Glutamatergic neuron (in vitro differentiated cells): ENCODE results near the gene INPP4A. TPM values are rescaled to one million over a fixed set of nuclear protein-coding genes. Genes with fewer than 3 reads are reported as not detected.

Experiments
- DNase-seq: peaks from one replicate; pipeline ENCODE4 v3.0.0; 2022
- H3K27ac Mint-ChIP-seq: one replicate; pipeline ENCODE4 v1.8.0; 2020; ENCODE audit warnings: mild to moderate bottlenecking, mixed read lengths, inconsistent platforms; ENCODE audit not compliant: unreplicated experiment
- H3K27me3 Mint-ChIP-seq: one replicate; pipeline ENCODE4 v1.8.0; 2020; ENCODE audit warnings: mild to moderate bottlenecking, moderate library complexity, mixed read lengths, inconsistent platforms; ENCODE audit not compliant: unreplicated experiment
- H3K36me3 Mint-ChIP-seq: one replicate; pipeline ENCODE4 v1.8.0; 2020; ENCODE audit warnings: mild to moderate bottlenecking, mixed read lengths, inconsistent platforms; ENCODE audit not compliant: unreplicated experiment
- H3K4me1 Mint-ChIP-seq: one replicate; pipeline ENCODE4 v1.8.0; 2020; ENCODE audit warnings: mild to moderate bottlenecking, low read depth, mixed read lengths, inconsistent platforms; ENCODE audit not compliant: unreplicated experiment
- H3K4me3 Mint-ChIP-seq: one replicate; pipeline ENCODE4 v1.8.0; 2020; ENCODE audit warnings: mild to moderate bottlenecking, mixed read lengths, inconsistent platforms; ENCODE audit not compliant: unreplicated experiment
- H3K9me3 Mint-ChIP-seq: one replicate; pipeline ENCODE4 v1.8.0; 2020; ENCODE audit warnings: mild to moderate bottlenecking, moderate library complexity, mixed read lengths, inconsistent platforms; ENCODE audit not compliant: unreplicated experiment
- total RNA-seq: library from RNA; stranded (reverse); fragmentation: NEBNext Ultra II Directional; extraction: Animal tissue kit (Norgen Biotek cat#: 25700); gene quantifications from one replicate; pipeline ENCODE4 v1.2.1, GENCODE V29; 2021; ENCODE audit not compliant: unreplicated experiment
- TF ChIP-seq, protein P1 (sequence below): fragments of 200-600 bp; sonication (generic); IDR thresholded peaks from one replicate; pipeline ENCODE4 v1.5.0; 2021; ENCODE audit not compliant: partially characterized antibody, unreplicated experiment

Gene INPP4A
- total RNA-seq, 1 donor from 2014 or later: 54.5 TPM

DNA sequence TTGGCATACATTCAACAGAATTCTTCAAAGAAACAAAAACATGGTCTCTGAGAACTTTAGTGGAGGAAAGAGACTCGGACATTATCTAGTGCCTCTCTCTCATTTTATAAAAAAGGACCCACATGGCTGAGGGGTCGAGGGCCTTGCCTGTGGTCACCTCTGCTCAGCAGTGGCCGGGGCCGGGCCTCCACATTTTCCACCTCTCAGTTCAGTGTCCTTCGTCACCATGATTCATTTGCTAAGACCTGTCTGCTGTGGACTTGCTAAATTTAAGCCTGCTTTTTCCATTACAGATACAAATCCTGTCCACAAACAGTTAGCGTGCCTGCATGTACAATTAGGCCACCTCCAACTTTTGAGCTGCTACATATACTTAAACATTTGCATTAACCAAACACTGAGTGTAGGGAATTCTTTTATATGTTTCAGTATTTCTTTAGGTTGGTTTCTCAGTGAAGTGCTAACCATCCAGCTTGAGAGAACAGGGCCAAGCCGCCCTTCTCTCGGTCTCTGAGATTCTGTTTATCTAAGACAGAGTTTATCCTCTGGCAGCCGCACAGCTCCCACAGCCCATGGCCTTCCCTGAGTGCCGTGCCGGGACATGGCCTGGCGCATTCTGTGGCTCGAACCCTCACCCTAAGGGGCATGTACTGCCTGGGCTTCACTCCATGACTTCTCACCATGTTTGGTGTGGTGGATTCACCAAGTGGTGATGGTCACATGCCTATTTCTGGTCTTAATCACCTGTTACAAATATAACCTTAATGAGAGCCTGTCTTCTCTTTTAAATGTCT is 117.4 kb downstream of the INPP4A start:
- H3K9me3 Mint-ChIP-seq: no peaks in the 10 kb centered on the region
- TF ChIP-seq, protein P1, sequence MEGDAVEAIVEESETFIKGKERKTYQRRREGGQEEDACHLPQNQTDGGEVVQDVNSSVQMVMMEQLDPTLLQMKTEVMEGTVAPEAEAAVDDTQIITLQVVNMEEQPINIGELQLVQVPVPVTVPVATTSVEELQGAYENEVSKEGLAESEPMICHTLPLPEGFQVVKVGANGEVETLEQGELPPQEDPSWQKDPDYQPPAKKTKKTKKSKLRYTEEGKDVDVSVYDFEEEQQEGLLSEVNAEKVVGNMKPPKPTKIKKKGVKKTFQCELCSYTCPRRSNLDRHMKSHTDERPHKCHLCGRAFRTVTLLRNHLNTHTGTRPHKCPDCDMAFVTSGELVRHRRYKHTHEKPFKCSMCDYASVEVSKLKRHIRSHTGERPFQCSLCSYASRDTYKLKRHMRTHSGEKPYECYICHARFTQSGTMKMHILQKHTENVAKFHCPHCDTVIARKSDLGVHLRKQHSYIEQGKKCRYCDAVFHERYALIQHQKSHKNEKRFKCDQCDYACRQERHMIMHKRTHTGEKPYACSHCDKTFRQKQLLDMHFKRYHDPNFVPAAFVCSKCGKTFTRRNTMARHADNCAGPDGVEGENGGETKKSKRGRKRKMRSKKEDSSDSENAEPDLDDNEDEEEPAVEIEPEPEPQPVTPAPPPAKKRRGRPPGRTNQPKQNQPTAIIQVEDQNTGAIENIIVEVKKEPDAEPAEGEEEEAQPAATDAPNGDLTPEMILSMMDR: no peak
- H3K27ac Mint-ChIP-seq: no peak overlapping the region

DNA sequence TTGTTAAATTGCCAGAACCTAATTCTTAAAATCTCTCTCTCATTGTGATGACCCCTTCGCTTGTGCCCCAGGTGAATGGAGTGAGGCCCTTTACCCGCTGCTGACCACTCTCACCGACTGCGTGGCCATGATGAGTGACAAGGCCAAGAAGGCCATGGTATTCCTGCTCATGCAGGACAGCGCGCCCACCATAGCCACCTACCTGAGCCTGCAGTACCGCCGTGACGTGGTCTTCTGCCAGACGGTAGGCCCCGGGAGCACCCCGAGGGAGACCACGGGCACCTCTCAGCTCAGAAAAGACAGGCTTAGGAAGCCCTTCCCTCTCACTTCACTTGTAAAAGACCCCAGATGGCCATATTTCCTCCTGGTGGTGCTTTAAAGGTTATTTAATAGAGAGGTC is 118.7 kb downstream of the INPP4A start:
- TF ChIP-seq, protein P1: no peak
- Mint-ChIP-seq H3K27me3 (peaks cover 8% of the 10 kb centered on the region), H3K27ac (no peak overlapping the region), H3K4me3 (no peak overlapping the region), H3K36me3 (peaks cover 7% of the 10 kb centered on the region), H3K4me1 (no peaks in the 10 kb centered on the region), H3K9me3 (no peaks in the 10 kb centered on the region)
- DNase-seq: no peak

More for the DNA sequence above, 117.4 kb downstream of the INPP4A start:
- no peak for DNase-seq
- Mint-ChIP-seq H3K36me3 (peaks cover 4% of the 10 kb centered on the region), H3K27me3 (peaks cover 8% of the 10 kb centered on the region), H3K4me3 (no peak overlapping the region), H3K4me1 (no peaks in the 10 kb centered on the region)

DNA sequence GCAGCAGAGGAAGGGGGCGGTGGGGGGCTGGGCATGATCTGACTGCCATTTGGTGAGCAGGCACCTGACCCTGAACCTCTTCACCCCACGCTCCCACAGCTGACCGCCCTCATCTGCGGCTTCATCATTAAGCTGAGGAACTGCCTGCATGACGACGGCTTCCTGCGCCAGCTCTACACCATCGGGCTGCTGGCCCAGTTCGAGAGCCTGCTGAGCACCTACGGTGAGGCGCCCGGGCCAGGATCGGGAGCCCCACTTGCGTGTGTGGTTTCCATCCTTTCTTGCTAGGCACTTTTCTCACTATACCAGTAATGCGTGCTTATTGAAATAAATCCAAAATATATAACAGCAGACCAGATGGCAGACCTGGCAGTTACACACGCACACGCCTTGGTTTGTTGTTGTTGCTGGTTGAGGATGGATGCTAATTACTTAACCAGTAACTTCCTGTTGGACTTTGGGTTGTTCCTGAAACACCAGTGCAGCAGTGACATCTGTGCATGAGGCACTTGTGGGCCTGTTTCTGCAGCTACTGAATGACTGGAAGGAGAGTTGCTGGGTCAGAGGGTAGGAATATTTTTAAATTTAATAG is 120.0 kb downstream of the INPP4A start:
- H3K27ac Mint-ChIP-seq: no peak overlapping the region
- H3K4me3 Mint-ChIP-seq: no peak overlapping the region
- TF ChIP-seq, protein P1: no peak
- H3K36me3 Mint-ChIP-seq: peaks cover 8% of the 10 kb centered on the region
- no peaks in the 10 kb centered on the region for H3K9me3 Mint-ChIP-seq
- peaks cover 10% of the 10 kb centered on the region for H3K27me3 Mint-ChIP-seq
- H3K4me1 Mint-ChIP-seq: no peaks in the 10 kb centered on the region
- no peak for DNase-seq

DNA sequence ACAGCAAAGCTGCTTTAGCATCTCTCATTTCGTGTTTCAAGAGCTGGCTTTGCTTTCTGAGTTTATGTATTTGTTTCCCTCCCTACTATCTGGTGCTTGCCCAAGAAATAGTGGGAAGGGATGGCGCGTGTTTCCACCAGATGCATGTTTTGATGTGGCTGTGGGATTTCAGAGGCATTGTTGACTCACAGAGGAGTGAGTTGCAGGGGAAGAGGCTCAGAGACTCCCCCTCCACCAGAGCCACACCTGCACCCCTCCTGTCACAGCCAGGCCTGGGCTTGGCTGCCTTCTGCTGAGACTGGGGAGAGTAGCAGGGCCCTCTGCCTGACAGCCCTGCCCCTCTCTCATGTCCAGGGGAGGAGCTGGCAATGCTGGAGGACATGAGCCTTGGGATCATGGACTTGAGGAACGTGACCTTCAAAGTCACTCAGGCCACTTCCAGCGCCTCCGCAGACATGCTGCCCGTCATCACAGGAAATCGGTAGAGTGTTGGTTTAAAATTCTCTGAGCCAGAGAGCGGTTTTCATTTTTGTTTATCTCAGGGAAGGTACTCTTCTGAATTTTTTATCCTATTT is 120.7 kb downstream of the INPP4A start:
- peaks cover 14% of the 10 kb centered on the region for H3K36me3 Mint-ChIP-seq
- peaks cover 3% of the 10 kb centered on the region for H3K9me3 Mint-ChIP-seq
- H3K4me3 Mint-ChIP-seq: no peak overlapping the region
- DNase-seq: no peak
- no peaks in the 10 kb centered on the region for H3K4me1 Mint-ChIP-seq
- H3K27me3 Mint-ChIP-seq: peaks cover 12% of the 10 kb centered on the region
- TF ChIP-seq, protein P1: no peak
- H3K27ac Mint-ChIP-seq: no peak overlapping the region

DNA sequence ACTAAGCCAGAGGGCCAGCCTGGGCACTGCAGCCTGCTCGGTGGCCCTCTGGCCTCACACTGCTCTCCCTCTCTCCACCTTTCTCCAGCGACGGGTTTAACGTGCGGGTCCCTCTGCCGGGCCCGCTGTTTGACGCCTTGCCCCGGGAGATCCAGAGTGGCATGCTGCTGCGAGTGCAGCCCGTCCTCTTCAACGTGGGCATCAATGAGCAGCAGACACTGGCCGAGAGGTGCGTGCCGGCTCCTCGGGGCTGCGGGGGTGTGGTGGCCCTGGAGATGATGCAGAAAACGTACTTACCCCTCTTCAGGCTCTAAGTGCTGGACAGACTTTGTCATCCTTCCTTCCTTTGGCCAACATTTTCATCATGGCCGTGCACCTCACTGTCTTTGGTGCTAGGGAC is 121.3 kb downstream of the INPP4A start:
- TF ChIP-seq, protein P1: no peak
- peaks cover 3% of the 10 kb centered on the region for H3K9me3 Mint-ChIP-seq
- H3K27ac Mint-ChIP-seq: no peak overlapping the region
- H3K4me3 Mint-ChIP-seq: no peak overlapping the region
- H3K36me3 Mint-ChIP-seq: peaks cover 14% of the 10 kb centered on the region
- H3K4me1 Mint-ChIP-seq: no peaks in the 10 kb centered on the region
- no peak for DNase-seq
- peaks cover 12% of the 10 kb centered on the region for H3K27me3 Mint-ChIP-seq
